Measurements from ENCODE around the gene ADD1.
A peak's percentile ranks its signal among the peaks of the same experiment; 100 is the strongest.

ADD1 gene, protein sequence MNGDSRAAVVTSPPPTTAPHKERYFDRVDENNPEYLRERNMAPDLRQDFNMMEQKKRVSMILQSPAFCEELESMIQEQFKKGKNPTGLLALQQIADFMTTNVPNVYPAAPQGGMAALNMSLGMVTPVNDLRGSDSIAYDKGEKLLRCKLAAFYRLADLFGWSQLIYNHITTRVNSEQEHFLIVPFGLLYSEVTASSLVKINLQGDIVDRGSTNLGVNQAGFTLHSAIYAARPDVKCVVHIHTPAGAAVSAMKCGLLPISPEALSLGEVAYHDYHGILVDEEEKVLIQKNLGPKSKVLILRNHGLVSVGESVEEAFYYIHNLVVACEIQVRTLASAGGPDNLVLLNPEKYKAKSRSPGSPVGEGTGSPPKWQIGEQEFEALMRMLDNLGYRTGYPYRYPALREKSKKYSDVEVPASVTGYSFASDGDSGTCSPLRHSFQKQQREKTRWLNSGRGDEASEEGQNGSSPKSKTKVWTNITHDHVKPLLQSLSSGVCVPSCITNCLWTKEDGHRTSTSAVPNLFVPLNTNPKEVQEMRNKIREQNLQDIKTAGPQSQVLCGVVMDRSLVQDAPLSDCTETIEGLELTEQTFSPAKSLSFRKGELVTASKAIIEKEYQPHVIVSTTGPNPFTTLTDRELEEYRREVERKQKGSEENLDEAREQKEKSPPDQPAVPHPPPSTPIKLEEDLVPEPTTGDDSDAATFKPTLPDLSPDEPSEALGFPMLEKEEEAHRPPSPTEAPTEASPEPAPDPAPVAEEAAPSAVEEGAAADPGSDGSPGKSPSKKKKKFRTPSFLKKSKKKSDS

DNA sequence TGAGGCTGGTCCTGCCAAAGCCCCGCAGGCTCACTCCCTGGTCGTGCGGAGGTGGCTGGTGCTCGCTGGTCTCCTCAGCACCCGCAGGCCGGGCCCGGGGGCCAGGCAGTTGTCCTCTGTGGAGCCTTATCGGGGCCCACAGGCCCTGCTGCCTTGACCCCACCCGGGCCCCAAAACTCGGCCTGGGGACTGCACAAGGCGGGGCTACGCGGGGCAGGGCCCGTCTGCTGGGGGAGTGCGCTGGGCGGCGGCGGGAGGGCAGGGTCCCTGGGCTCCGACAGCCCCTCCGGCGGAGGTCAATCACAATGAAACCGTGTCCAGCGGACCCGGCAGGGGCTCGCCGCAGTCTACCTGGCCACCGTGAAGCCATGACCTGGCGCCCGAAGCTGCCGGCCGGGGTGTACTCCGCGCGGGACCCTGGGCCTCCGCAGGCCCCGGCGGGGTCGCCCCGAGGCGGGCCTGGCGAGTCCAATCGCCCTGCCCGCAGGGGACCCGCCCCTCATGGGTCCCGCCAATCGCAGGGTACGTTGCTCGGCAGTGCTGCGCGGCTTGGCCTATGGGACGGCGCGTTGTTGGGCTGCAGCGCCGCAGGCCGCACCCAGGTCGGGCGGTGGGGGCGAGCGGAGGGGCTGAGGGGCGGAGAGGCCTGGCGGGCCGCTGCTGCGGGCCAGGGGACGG lies at the start of gene ADD1:
Gene ADD1 (plus strand): TSS at position 582 of the 678 bp plus-strand sequence. CDS start 32,072 bp downstream, outside the sequence.
- peaks cover 3% of the 10 kb centered on the region; the same call in 1 of the 2 replicates for H3K4me1 ChIP-seq (ENCODE audit: insufficient read depth, low read length)
- H3K27ac ChIP-seq (ENCODE audit: low read length), result no peak within 1 kb of the TSS
- no peaks in the 10 kb centered on the region for H3K36me3 ChIP-seq (ENCODE audit: insufficient read depth, low read depth, low read length)
- H3K4me3 ChIP-seq (ENCODE audit: low read length), result peak within 1 kb of the TSS; percentile 96
- peaks cover 4% of the 10 kb centered on the region; the same call in 1 of the 2 replicates for H3K9me3 ChIP-seq (ENCODE audit: insufficient read depth, low read depth, low read length)
- no peaks in the 10 kb centered on the region for H3K27me3 ChIP-seq (ENCODE audit: insufficient read depth, low read length)
- peak within 1 kb of the TSS; percentile 72; the same call in 1 of the 2 replicates for H3K9ac ChIP-seq (ENCODE audit: low read depth, low read length)

DNA sequence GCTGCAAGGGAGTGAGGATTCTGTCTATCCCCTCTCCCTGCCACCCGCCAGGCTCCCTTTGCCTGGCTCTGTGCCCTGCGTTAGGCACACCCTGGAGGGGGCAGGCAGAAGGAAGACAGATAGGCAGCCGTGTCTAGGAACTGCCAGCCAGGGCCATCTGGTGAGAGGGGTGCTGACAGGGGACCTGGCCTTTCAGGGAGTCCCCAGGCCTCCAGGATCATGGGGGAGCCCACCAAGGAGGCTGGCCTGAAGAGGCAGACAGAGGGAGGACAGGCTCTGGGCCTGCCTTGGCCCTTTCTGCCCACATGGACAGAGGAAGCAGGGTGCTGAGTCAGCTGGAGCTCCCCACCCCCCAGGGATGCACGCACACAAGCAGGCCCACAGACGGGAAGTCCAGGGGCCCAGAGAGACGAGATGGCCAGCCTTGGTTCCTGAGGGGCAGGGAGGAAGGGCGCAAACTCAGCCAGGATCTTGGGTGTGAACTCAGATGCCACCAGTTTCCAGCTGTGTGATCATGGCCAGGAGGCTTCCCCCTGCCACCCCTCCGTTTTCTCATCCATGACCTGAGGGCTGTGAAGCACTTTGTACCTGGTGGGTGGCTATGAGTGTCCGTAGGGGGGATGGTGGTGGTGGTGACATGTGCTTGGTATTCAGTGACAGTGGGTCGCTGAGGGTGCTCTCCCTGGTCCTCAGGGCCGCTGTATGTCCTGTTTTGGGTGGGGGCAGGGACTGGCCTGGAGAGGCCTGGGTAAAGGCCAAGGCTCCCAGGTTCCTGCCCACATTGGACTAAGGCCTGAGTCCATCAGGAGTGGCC lies 49.0 kb upstream of the ADD1 start:
- H3K4me1 ChIP-seq (ENCODE audit: insufficient read depth, low read length), result no peaks in the 10 kb centered on the region
- H3K9ac ChIP-seq (ENCODE audit: low read depth, low read length), result no peak overlapping the region
- H3K27ac ChIP-seq (ENCODE audit: low read length), result no peak overlapping the region

DNA sequence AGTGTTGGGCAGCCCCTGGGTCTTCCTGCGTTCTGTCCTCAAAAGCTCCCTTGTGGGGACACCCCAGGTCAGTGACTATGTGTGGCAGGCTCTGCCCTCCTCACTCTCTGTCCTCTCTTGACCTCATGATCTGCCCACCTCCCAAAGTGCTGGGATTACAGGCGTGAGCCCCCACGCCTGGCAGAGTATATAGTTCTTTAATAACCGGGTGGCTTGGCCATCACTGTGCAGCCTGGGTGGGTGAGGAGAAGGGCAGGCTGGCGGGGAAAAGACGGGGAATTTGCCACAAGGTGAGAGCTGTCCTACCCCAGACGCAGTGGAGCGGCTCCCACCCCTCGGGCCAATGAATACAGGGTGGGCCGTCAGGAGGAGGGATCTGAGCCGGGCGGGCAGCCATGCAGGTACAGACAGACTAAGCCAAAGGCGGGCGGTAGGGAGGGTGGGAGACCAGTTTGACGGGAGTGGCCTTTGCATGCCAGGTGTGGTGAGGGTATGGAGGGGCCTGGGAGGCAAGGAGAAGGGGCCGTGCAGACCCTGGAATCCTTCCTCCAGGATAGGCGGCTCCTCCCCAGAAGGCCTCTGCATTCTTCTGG lies 48.2 kb upstream of the ADD1 start:
- H3K27me3 ChIP-seq (ENCODE audit: insufficient read depth, low read length), result peaks cover 34% of the 10 kb centered on the region

More for the DNA sequence above, 49.0 kb upstream of the ADD1 start:
- Histone ChIP-seq H3K9me3 (ENCODE audit: insufficient read depth, low read depth, low read length) (no peaks in the 10 kb centered on the region), H3K36me3 (ENCODE audit: insufficient read depth, low read depth, low read length) (no peaks in the 10 kb centered on the region), H3K27me3 (ENCODE audit: insufficient read depth, low read length) (peaks cover 34% of the 10 kb centered on the region), H3K4me3 (ENCODE audit: low read length) (no peak overlapping the region)

DNA sequence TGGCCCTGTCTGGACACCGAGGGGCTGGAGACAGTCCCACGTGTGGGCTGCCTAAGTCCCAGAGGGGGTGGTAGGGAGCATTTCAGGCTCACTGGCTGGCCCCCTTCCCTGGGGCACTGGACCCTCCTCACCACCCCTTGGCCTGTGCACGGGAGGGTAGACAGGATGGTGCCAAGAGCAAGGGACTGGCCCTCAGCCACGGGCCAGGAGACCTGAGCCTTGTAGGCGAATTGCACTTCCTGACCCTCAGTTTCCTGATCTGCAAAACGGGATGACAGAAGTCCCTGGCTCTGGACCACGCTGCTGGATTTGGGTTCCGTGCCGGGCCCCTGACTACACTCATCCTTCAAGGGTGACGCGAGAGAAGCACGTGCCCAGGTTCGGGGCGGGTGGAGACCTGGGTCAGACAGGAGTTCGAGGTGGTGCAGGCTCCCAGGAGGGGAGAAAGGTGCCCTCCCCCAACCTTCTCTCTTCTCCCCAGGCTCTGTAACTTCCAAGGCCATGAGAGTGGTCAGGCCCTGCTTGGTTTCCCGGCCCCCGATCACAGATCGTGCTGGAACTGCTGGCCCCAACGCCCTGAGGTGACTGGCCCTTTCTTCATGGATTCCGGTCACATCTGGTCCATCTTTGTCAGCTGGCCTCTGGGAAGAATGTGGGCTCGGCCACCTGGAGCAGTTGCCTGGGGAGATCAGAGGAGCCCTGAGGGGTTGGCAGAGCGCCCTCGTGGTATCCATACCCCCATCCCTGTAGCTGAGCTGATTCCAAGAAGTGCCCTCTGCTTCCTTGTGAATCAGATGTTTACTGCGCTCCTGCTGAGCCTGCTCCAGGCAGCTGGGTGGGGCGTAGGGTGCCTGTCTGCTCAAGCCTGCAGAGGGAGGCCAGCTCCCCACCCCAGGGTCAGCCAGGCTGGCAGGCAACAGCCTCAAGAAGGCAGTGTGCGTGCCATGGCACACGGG lies 47.5 kb upstream of the ADD1 start:
- no peaks in the 10 kb centered on the region for H3K36me3 ChIP-seq (ENCODE audit: insufficient read depth, low read depth, low read length)
- peaks cover 34% of the 10 kb centered on the region for H3K27me3 ChIP-seq (ENCODE audit: insufficient read depth, low read length)
- no peaks in the 10 kb centered on the region for H3K9me3 ChIP-seq (ENCODE audit: insufficient read depth, low read depth, low read length)
- no peak overlapping the region for H3K4me3 ChIP-seq (ENCODE audit: low read length)
- peaks cover 3% of the 10 kb centered on the region; the same call in 1 of the 2 replicates for H3K4me1 ChIP-seq (ENCODE audit: insufficient read depth, low read length)
- no peak overlapping the region for H3K27ac ChIP-seq (ENCODE audit: low read length)
- no peak overlapping the region for H3K9ac ChIP-seq (ENCODE audit: low read depth, low read length)

More for the DNA sequence above, 48.2 kb upstream of the ADD1 start:
- H3K9ac ChIP-seq (ENCODE audit: low read depth, low read length), result no peak overlapping the region
- H3K9me3 ChIP-seq (ENCODE audit: insufficient read depth, low read depth, low read length), result no peaks in the 10 kb centered on the region
- H3K4me1 ChIP-seq (ENCODE audit: insufficient read depth, low read length), result no peaks in the 10 kb centered on the region; the same call in 1 of the 2 replicates
- H3K4me3 ChIP-seq (ENCODE audit: low read length), result no peak overlapping the region
- no peak overlapping the region for H3K27ac ChIP-seq (ENCODE audit: low read length)
- no peaks in the 10 kb centered on the region for H3K36me3 ChIP-seq (ENCODE audit: insufficient read depth, low read depth, low read length)

DNA sequence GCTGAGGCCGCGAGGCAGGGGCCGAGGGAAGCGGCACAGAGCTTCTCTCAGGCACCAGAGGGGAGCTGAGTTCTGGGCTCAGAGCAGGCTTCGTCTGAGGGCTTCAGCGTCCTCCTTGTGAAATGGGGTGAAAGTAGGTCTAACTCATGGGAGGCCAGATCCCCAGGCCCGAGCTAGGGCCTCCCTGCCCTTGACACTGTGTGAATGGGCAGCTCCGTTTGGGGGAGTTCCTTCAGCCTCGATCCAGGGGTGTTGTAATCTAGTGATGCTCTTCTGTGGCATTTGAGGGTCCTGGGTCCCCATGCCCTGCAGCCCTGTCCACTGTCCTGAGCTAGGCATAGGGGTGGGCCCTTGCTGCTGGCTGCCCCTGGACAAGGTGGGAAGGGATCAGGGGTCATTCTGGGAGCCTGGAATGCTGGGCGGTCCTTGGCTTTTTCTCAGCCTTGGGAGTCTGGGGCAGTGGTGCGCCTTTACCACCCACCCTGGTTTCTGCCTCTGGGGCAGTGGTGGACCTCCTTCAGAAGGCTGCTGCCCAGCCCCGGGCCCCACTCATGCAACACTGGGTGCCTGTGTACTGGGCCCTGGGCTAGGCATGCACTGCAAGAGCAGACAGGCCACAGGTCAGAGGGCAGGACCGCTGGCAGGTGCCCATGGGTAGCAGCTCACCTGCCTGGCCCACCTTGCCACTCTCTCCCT lies 46.6 kb upstream of the ADD1 start:
- peaks cover 3% of the 10 kb centered on the region; the same call in 1 of the 2 replicates for H3K4me1 ChIP-seq (ENCODE audit: insufficient read depth, low read length)
- H3K9ac ChIP-seq (ENCODE audit: low read depth, low read length), result no peak overlapping the region
- H3K4me3 ChIP-seq (ENCODE audit: low read length), result no peak overlapping the region
- no peak overlapping the region for H3K27ac ChIP-seq (ENCODE audit: low read length)
- no peaks in the 10 kb centered on the region for H3K9me3 ChIP-seq (ENCODE audit: insufficient read depth, low read depth, low read length)
- H3K27me3 ChIP-seq (ENCODE audit: insufficient read depth, low read length), result peaks cover 29% of the 10 kb centered on the region
- H3K36me3 ChIP-seq (ENCODE audit: insufficient read depth, low read depth, low read length), result no peaks in the 10 kb centered on the region

DNA sequence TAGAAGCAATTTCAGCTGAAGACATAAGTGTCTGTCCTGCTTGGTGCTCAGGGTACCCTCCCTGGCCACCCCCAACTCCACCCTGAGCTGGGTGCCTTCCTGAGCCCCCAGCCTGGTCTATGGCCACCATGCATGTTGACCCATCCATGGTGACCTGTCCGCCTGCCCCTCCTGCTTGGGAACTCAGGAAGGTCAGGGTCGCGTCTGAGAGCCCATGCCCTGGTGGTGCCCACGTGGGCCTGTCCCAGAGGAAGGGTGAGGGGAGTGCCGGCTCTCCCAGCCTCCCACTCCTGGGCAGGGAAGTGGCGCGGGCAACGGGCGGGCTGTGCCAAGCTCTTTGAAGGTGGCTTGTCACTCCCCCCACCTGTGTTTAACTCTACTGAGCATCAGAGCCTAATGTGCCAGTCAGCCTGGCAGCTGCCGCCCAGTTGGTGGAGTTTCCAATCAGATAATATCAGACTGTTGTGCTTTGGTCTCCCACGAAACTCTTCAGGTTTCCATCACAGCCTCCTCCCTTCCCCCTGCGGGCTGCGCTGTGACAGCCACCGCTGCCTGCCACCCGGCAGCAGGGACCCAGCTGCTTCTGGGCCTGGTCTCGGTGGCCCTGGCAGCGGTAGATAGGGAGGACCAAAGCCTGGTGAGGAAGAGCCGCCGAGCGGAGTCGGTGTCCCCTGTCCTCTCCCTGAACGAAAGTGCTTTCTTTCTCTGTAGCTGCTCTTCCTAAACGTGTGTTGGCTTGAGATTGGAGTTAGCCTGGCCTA lies 45.9 kb upstream of the ADD1 start:
- Histone ChIP-seq H3K36me3 (ENCODE audit: insufficient read depth, low read depth, low read length) (no peaks in the 10 kb centered on the region), H3K9ac (ENCODE audit: low read depth, low read length) (no peak overlapping the region), H3K9me3 (ENCODE audit: insufficient read depth, low read depth, low read length) (no peaks in the 10 kb centered on the region), H3K27ac (ENCODE audit: low read length) (no peak overlapping the region), H3K4me3 (ENCODE audit: low read length) (no peak overlapping the region), H3K4me1 (ENCODE audit: insufficient read depth, low read length) (peaks cover 3% of the 10 kb centered on the region; the same call in 1 of the 2 replicates), H3K27me3 (ENCODE audit: insufficient read depth, low read length) (peaks cover 22% of the 10 kb centered on the region)

DNA sequence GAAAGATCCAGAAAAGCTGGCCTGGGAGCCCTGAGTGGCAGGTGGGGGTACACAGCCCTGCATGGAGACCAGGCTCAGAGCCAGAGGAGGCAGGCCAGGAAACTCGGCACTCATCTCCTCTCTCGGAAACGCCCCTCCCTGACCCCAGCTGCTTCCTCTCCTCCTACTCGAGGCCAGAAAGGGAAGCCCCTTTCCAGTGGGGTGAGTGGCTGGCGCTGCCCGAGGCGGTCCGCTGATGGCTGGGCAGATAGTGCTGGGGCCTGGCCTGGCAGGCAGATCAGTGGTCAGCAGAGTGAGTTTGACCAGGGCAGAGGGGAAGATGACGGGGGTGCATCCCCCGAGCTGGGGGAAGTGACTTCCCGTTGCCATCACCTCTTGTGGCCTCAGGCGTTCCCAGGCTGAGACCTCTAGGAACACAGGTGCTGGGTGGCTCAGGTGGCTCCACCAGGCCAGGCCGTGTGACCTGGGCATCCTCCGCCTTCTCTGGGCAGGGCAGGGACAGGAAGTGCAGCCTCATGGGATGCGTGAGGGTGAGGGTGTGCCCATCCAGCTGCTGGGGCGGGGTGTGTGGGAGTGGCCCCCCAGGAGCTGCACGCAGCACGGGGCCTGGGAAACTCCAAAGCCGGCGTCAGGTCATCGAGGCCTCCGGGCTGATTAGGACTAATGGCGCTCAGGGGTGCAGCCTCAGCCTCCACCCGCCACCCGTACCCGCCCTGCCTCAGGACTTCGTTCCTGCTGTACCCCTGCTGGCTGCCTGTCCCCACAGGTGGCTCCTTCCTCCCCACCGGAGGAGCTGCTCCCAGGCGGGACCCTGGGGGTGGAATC lies 45.0 kb upstream of the ADD1 start:
- Histone ChIP-seq H3K27ac (ENCODE audit: low read length) (no peak overlapping the region), H3K9me3 (ENCODE audit: insufficient read depth, low read depth, low read length) (no peaks in the 10 kb centered on the region), H3K9ac (ENCODE audit: low read depth, low read length) (no peak overlapping the region), H3K27me3 (ENCODE audit: insufficient read depth, low read length) (peaks cover 17% of the 10 kb centered on the region), H3K4me1 (ENCODE audit: insufficient read depth, low read length) (peaks cover 3% of the 10 kb centered on the region; the same call in 1 of the 2 replicates), H3K36me3 (ENCODE audit: insufficient read depth, low read depth, low read length) (no peaks in the 10 kb centered on the region), H3K4me3 (ENCODE audit: low read length) (no peak overlapping the region)

DNA sequence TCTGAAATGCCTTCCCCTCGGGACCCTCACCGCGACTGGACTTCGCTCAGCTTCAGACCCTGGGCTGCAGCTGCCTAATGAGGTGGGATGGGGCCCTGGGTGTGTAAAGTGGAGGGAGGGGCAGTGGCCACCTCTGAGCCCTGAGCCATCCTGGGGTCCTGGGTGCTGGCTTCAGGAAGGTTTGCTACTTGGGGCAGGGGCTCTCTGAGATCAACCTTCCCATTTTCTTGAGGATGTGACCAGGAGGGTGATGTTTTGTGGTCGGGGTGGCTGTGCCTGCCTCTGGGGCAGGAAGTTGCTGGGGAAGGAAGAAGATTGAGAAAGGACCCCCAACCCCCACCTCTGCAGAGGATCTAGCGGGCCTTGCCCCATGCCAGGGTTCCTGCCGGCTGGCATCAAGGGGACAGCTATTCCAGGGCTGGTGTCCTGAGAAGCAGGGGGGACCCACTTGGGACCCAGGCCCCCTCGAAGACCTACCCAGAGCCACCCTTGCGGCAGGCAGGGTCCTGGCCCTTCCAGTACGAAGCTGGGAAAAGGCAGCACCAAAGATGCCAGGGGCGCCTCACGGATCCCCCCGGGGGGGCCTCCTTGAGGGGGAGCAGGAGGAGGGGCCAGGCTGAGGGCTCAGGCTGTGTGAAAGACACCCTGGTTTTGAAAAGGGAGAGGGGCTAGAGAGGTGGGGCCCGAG lies 44.3 kb upstream of the ADD1 start:
- no peaks in the 10 kb centered on the region for H3K9me3 ChIP-seq (ENCODE audit: insufficient read depth, low read depth, low read length)
- peaks cover 9% of the 10 kb centered on the region; the same call in 1 of the 2 replicates for H3K27me3 ChIP-seq (ENCODE audit: insufficient read depth, low read length)
- H3K4me1 ChIP-seq (ENCODE audit: insufficient read depth, low read length), result peaks cover 3% of the 10 kb centered on the region; the same call in 1 of the 2 replicates
- no peak overlapping the region for H3K4me3 ChIP-seq (ENCODE audit: low read length)
- H3K9ac ChIP-seq (ENCODE audit: low read depth, low read length), result no peak overlapping the region
- no peaks in the 10 kb centered on the region for H3K36me3 ChIP-seq (ENCODE audit: insufficient read depth, low read depth, low read length)
- H3K27ac ChIP-seq (ENCODE audit: low read length), result no peak overlapping the region
